ENCODE measurements around the gene TTLL3. TPM values are rescaled to one million over a fixed set of nuclear protein-coding genes. Genes with fewer than 3 reads are reported as not detected.

The TTLL3 gene
- total RNA-seq, 2 donors from 2014 or later, result 21.6 to 35.0 TPM

GRCh38 chr3:9815986-9816385 lies 5.9 kb downstream of the TTLL3 start:
- no peaks in the 10 kb centered on the region for H3K4me1 ChIP-seq (ENCODE audit: control insufficient read depth, insufficient read depth, low read length)
- no peak overlapping the region for H3K4me3 ChIP-seq (ENCODE audit: low read length)
- peaks cover 4% of the 10 kb centered on the region for H3K36me3 ChIP-seq (ENCODE audit: control insufficient read depth, insufficient read depth, low read length)
- H3K9me3 Mint-ChIP-seq, result no peaks in the 10 kb centered on the region
- no peaks in the 10 kb centered on the region for H3K4me1 Mint-ChIP-seq
- no peak overlapping the region for H3K9ac ChIP-seq (ENCODE audit: extremely low read depth, low read length, poor library complexity, severe bottlenecking)
- peaks cover 1% of the 10 kb centered on the region for H3K27me3 ChIP-seq (ENCODE audit: control insufficient read depth, insufficient read depth, low read length, poor library complexity, severe bottlenecking)
- H3K4me3 Mint-ChIP-seq, result no peak overlapping the region
- DNase-seq, result no peak
- peaks cover 4% of the 10 kb centered on the region for H3K36me3 Mint-ChIP-seq (ENCODE audit: low read depth)
- H3K27ac Mint-ChIP-seq, result no peak overlapping the region
- 89 to 95% methylated on average over 7 to 9 of the region's 9 CpGs for WGBS, 2 experiments (ENCODE audit: insufficient coverage in 1 of 2, insufficient read length in 1 of 2)
- no peak for TF ChIP-seq CTCF (conservative IDR thresholded peaks at IDR 0.05)
- peaks cover 9% of the 10 kb centered on the region for H3K27me3 Mint-ChIP-seq (ENCODE audit: insufficient read depth)
- H3K27ac ChIP-seq (ENCODE audit: low read depth, low read length), result no peak overlapping the region
- H3K9me3 ChIP-seq (ENCODE audit: control insufficient read depth, low read length), result no peaks in the 10 kb centered on the region

- no peak overlapping the region for H3K9ac ChIP-seq (ENCODE audit: extremely low read depth, low read length, poor library complexity, severe bottlenecking)
- H3K36me3 ChIP-seq (ENCODE audit: control insufficient read depth, insufficient read depth, low read length), result peaks cover 4% of the 10 kb centered on the region
- no peaks in the 10 kb centered on the region for H3K9me3 ChIP-seq (ENCODE audit: control insufficient read depth, low read length)
- TF ChIP-seq CTCF (conservative IDR thresholded peaks at IDR 0.05), result no peak
- Mint-ChIP-seq H3K27ac (no peak overlapping the region), H3K4me3 (no peak overlapping the region), H3K9me3 (no peaks in the 10 kb centered on the region), H3K27me3 (ENCODE audit: insufficient read depth) (no peaks in the 10 kb centered on the region), H3K4me1 (no peaks in the 10 kb centered on the region), H3K36me3 (ENCODE audit: low read depth) (peaks cover 4% of the 10 kb centered on the region)
- no peaks in the 10 kb centered on the region for H3K27me3 ChIP-seq (ENCODE audit: control insufficient read depth, insufficient read depth, low read length, poor library complexity, severe bottlenecking)
- WGBS, 2 experiments (ENCODE audit: insufficient coverage in 1 of 2, insufficient read length in 1 of 2), result 88 to 92% methylated on average over 4 to 6 of the region's 6 CpGs
- no peak overlapping the region for H3K4me3 ChIP-seq (ENCODE audit: low read length)
- H3K27ac ChIP-seq (ENCODE audit: low read depth, low read length), result no peak overlapping the region
- no peak for DNase-seq
- no peaks in the 10 kb centered on the region for H3K4me1 ChIP-seq (ENCODE audit: control insufficient read depth, insufficient read depth, low read length)
Observed at GRCh38 chr3:9817436-9817835, 7.4 kb downstream of the TTLL3 start.

GRCh38 chr3:9818666-9819335 lies 8.7 kb downstream of the TTLL3 start:
- no peaks in the 10 kb centered on the region for H3K4me1 Mint-ChIP-seq
- no peaks in the 10 kb centered on the region for H3K9me3 ChIP-seq (ENCODE audit: control insufficient read depth, low read length)
- WGBS, 2 experiments (ENCODE audit: insufficient coverage in 1 of 2, insufficient read length in 1 of 2), result 93 to 95% methylated on average over 6 of the region's 7 CpGs
- H3K27me3 Mint-ChIP-seq (ENCODE audit: insufficient read depth), result no peaks in the 10 kb centered on the region
- H3K4me3 ChIP-seq (ENCODE audit: low read length), result no peak overlapping the region
- H3K27ac Mint-ChIP-seq, result no peak overlapping the region
- no peak overlapping the region for H3K27ac ChIP-seq (ENCODE audit: low read depth, low read length)
- no peak for TF ChIP-seq CTCF (conservative IDR thresholded peaks at IDR 0.05)
- H3K4me1 ChIP-seq (ENCODE audit: control insufficient read depth, insufficient read depth, low read length), result no peaks in the 10 kb centered on the region
- H3K9ac ChIP-seq (ENCODE audit: extremely low read depth, low read length, poor library complexity, severe bottlenecking), result no peak overlapping the region
- H3K36me3 Mint-ChIP-seq (ENCODE audit: low read depth), result no peaks in the 10 kb centered on the region
- DNase-seq, result no peak
- H3K9me3 Mint-ChIP-seq, result no peaks in the 10 kb centered on the region
- H3K27me3 ChIP-seq (ENCODE audit: control insufficient read depth, insufficient read depth, low read length, poor library complexity, severe bottlenecking), result no peaks in the 10 kb centered on the region
- H3K36me3 ChIP-seq (ENCODE audit: control insufficient read depth, insufficient read depth, low read length), result no peaks in the 10 kb centered on the region
- H3K4me3 Mint-ChIP-seq, result no peak overlapping the region

Data from endodermal cell (in vitro differentiated cells).